PC-3 (cell line): ENCODE results near the gene KIF25. TPM values are rescaled to one million over a fixed set of nuclear protein-coding genes. Genes with fewer than 3 reads are reported as not detected.

Experiments
- ATAC-seq: fragments of 200-7000 bp; cut with Tn5 transposase; 2 replicates; pipeline ENCODE4 v1.9.1; 2020; ENCODE audit warnings: mild to moderate bottlenecking, moderate library complexity
- BruUV-seq: library from RNA; stranded (reverse); fragments of 400-500 nt; replicated peaks from 2 replicates; lab custom pipeline; 2021; lab: Mats Ljungman, UMichigan
- CTCF ChIA-PET: fragments of 300-600 bp; sonication (Branson Sonifier 250); formaldehyde crosslinking; loops from one replicate; lab custom pipeline; 2022; ENCODE audit warnings: antibody characterized with exemption; lab: Charles Lee
- POLR2A ChIA-PET: fragments of 300-600 bp; sonication (Branson Sonifier 250); formaldehyde crosslinking; loops from one replicate; lab custom pipeline; 2022; ENCODE audit warnings: antibody characterized with exemption; ENCODE audit not compliant: unreplicated experiment; lab: Charles Lee
- DNase-seq: peaks from one replicate; pipeline ENCODE4 v3.0.0-alpha.2; 2015
- H2AFZ ChIP-seq: fragments of 300-600 bp; sonication (generic); 2 replicates; pipeline ENCODE4 v1.6.0; 2016; ENCODE audit warnings: antibody characterized with exemption, low read length
- H3F3A ChIP-seq: fragments of 300-600 bp; sonication (generic); one replicate; pipeline ENCODE4 v1.6.0; 2017; ENCODE audit warnings: antibody characterized with exemption, low read length, control low read depth, mild to moderate bottlenecking; ENCODE audit not compliant: unreplicated experiment
- H3K27ac ChIP-seq: fragments of 300-600 bp; sonication (generic); 2 replicates; pipeline ENCODE4 v1.5.1; 2016; ENCODE audit warnings: mild to moderate bottlenecking, low read length
- H3K27me3 ChIP-seq: fragments of 300-600 bp; sonication (generic); 2 replicates; pipeline ENCODE4 v1.6.1; 2016; ENCODE audit warnings: low read length, mixed read lengths
- H3K36me3 ChIP-seq: fragments of 300-600 bp; sonication (generic); 2 replicates; pipeline ENCODE4 v1.6.1; 2016; ENCODE audit warnings: low read depth, mixed run types, low read length, mixed read lengths
- H3K4me1 ChIP-seq: fragments of 300-600 bp; sonication (generic); 2 replicates; pipeline ENCODE4 v1.5.1; 2016; ENCODE audit warnings: low read length; ENCODE audit not compliant: insufficient read depth
- H3K4me2 ChIP-seq: fragments of 300-600 bp; sonication (generic); 2 replicates; pipeline ENCODE4 v1.6.0; 2016; ENCODE audit warnings: low read length
- H3K4me3 ChIP-seq: fragments of 300-600 bp; sonication (generic); 2 replicates; pipeline ENCODE4 v1.5.1; 2016; ENCODE audit warnings: mild to moderate bottlenecking, low read length, mixed read lengths
- H3K79me2 ChIP-seq: fragments of 300-600 bp; sonication (generic); 2 replicates; pipeline ENCODE4 v1.6.1; 2017; ENCODE audit warnings: low read length, mixed read lengths
- H3K9ac ChIP-seq: fragments of 300-600 bp; sonication (generic); 2 replicates; pipeline ENCODE4 v1.6.0; 2016; ENCODE audit warnings: mild to moderate bottlenecking, low read length
- H3K9me2 ChIP-seq: fragments of 300-600 bp; sonication (generic); replicated peaks from 2 replicates; pipeline ENCODE4 v1.6.1; 2016; ENCODE audit warnings: mixed run types, low read length, mixed read lengths
- H3K9me3 ChIP-seq: fragments of 300-600 bp; sonication (generic); 2 replicates; pipeline ENCODE4 v1.6.1; 2016; ENCODE audit warnings: low read length, mixed read lengths
- H4K20me1 ChIP-seq: fragments of 300-600 bp; sonication (generic); 2 replicates; pipeline ENCODE4 v1.6.1; 2016; ENCODE audit warnings: low read length, mixed read lengths
- CTCF ChIP-seq: fragments of 300-600 bp; sonication (generic); conservative IDR thresholded peaks from 2 replicates; pipeline ENCODE4 v1.5.1; 2017; ENCODE audit warnings: antibody characterized with exemption, low read depth, mild to moderate bottlenecking, low read length
- EZH2 ChIP-seq: fragments of 300-600 bp; sonication (generic); IDR thresholded peaks from one replicate; pipeline ENCODE4 v1.6.1; 2017; ENCODE audit warnings: antibody characterized with exemption, mild to moderate bottlenecking, low read length; ENCODE audit not compliant: unreplicated experiment
- EZH2phosphoT487 ChIP-seq: fragments of 300-600 bp; sonication (generic); IDR thresholded peaks from 2 replicates; pipeline ENCODE4 v1.6.1; 2018; ENCODE audit warnings: mild to moderate bottlenecking, antibody characterized with exemption, low read length, borderline replicate concordance
- intact Hi-C: fragments of 100-400 bp; cut with micrococcal nuclease; formaldehyde crosslinking; loops from 2 replicates; pipeline ENCODE4 v1.9.0; 2023
- total RNA-seq: library from RNA; depleted of rRNA; stranded (reverse); fragments of >200 nt; gene quantifications from 2 replicates; pipeline ENCODE4 v1.2.3, GENCODE V29; 2014

Gene KIF25
- total RNA-seq, 1 experiment from 2014 or later = not detected

DNA sequence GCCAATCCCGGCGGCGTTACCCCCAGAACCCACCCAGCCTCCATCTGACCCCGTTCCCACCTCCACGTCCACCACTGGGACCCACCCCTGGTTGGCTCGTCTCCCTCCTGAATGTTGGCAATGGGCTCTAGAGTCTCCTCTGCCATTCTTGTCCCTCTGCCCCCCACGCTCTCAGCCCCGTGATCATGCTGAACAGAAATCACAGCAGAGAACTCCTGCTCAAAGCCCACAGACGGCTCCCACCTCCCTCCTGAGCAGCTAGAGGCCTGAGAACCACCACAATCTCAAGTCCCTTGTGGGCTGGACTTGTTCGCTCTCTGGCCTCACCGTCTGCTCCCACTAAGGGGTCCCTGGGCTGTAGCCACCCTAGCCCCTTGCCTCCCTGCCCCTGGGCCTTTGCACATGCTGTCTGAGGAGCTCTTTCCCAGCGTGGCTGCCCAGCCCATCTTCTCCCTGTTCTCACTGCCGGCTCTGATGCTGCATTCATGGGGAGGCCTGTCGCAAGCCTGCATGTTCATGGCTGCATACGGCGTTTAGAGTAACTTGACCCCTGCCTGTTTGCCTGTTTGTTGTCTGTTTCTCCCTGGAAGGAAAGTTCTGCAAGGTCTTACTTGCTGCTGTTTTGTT is 92.7 kb downstream of the KIF25 start:
- ChIA-PET CTCF (no interaction called here), POLR2A (no interaction called here)
- no peak for DNase-seq
- H3K27ac ChIP-seq = no peak overlapping the region
- H4K20me1 ChIP-seq = no peaks in the 10 kb centered on the region
- no peak overlapping the region for H3K4me2 ChIP-seq
- ATAC-seq = no peak
- BruUV-seq = no TSS peak
- H3K9me3 ChIP-seq = no peaks in the 10 kb centered on the region
- no peak overlapping the region for H3K4me3 ChIP-seq
- no peaks in the 10 kb centered on the region for H3K4me1 ChIP-seq
- H3K9me2 ChIP-seq = no peaks in the 10 kb centered on the region
- intact Hi-C loops = no loop called here
- no peaks in the 10 kb centered on the region for H3K36me3 ChIP-seq
- 0 out of 2 replicates have a peak, but pooled peaks cover 7% of the 10 kb centered on the region for H3K27me3 ChIP-seq
- no peak overlapping the region for H3K9ac ChIP-seq
- no peaks in the 10 kb centered on the region for H3K79me2 ChIP-seq
- H2AFZ ChIP-seq = no peak overlapping the region
- no peaks in the 10 kb centered on the region for H3F3A ChIP-seq
- TF ChIP-seq EZH2phosphoT487 = no peak
- TF ChIP-seq CTCF = no peak
- no peak for TF ChIP-seq EZH2

GRCh38 chr6:168090706-168091105 is 93.2 kb downstream of the KIF25 start:
- Histone ChIP-seq H4K20me1 (no peaks in the 10 kb centered on the region), H3K36me3 (no peaks in the 10 kb centered on the region), H2AFZ (no peak overlapping the region), H3K9ac (no peak overlapping the region), H3K4me1 (no peaks in the 10 kb centered on the region), H3K9me2 (no peaks in the 10 kb centered on the region), H3K4me3 (no peak overlapping the region), H3F3A (no peaks in the 10 kb centered on the region), H3K9me3 (no peaks in the 10 kb centered on the region), H3K79me2 (no peaks in the 10 kb centered on the region), H3K27me3 (0 out of 2 replicates have a peak, but pooled peaks cover 7% of the 10 kb centered on the region), H3K4me2 (no peak overlapping the region), H3K27ac (no peak overlapping the region)
- intact Hi-C loops = no loop called here
- no TSS peak for BruUV-seq
- no peak for TF ChIP-seq CTCF
- no peak for TF ChIP-seq EZH2phosphoT487
- no peak for TF ChIP-seq EZH2
- ATAC-seq (no peak), DNase-seq (no peak)
- ChIA-PET CTCF (no interaction called here), POLR2A (no interaction called here)

GRCh38 chr6:168091381-168092264 is 94.2 kb downstream of the KIF25 start:
- H3K27me3 ChIP-seq = 0 out of 2 replicates have a peak, but pooled peaks cover 7% of the 10 kb centered on the region

More at GRCh38 chr6:168091381-168092264, 94.2 kb downstream of the KIF25 start:
- Histone ChIP-seq H3K9me2 (no peaks in the 10 kb centered on the region), H3K27ac (no peak overlapping the region), H3K36me3 (no peaks in the 10 kb centered on the region), H3F3A (no peaks in the 10 kb centered on the region), H4K20me1 (no peaks in the 10 kb centered on the region), H3K4me1 (no peaks in the 10 kb centered on the region), H3K9ac (no peak overlapping the region), H3K4me3 (no peak overlapping the region), H3K9me3 (no peaks in the 10 kb centered on the region), H3K4me2 (no peak overlapping the region), H2AFZ (no peak overlapping the region), H3K79me2 (no peaks in the 10 kb centered on the region)
- TF ChIP-seq EZH2phosphoT487 = no peak
- TF ChIP-seq EZH2 = no peak
- TF ChIP-seq CTCF = no peak
- BruUV-seq = no TSS peak
- ATAC-seq = no peak
- DNase-seq = no peak
- intact Hi-C loops = no loop called here
- ChIA-PET POLR2A (no interaction called here), CTCF (no interaction called here)
